A549 treated with CORT108297 at 1 μM for 4 hours (cell line): Measurements from ENCODE around the gene EPS15. TPM values are rescaled to one million over a fixed set of nuclear protein-coding genes. Genes with fewer than 3 reads are reported as not detected.

ENCODE experiments used
- total RNA-seq: library from RNA; stranded (reverse); fragments of 200-300 nt; extraction: Qiagen RNA extraction; gene quantifications from 5 replicates; pipeline ENCODE4 v1.2.3, GENCODE V29; 2022

EPS15 gene
- 8.6 to 15.5 TPM (median 11.7 TPM) in 5 replicates for total RNA-seq

DNA sequence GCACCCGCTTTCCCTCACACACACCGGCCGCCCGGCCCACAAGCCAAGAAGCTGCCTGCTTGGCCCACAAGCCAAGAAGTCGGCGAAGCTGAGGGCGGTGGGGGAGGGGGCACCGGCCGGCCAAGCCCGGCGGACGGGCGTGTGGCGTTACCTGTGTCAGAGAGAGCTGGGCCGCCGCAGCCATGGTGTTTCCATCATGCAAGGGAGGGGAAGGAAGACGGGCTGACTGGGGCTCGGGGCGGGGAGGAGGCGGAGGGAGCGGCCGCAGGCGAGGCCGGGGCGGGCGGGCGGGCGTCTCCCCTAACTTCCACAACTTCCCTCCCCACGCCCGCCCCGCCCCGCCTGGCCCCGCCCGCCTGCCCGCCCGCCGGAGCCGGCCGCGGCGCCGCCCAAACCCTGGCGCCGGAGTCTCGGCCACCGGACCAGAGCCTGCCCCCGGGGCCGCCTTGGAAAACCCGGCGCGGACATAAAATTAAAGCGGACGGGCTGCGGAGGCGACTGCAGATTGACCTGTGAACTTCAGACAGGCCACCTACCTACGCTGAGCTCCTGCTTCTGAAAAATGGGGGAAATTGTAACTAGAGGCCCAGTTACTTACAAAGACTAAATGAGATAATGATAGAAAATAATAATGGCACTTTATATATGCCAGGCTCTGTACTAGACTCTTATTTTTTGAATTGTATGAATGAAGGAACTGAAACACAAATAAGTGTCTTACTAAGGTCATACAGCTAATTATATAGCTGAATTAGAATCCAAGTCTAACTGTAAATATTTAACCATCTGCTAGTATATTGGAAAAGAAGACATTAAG, at the start of gene EPS15:
Gene EPS15 (minus strand): TSS at position 219 of the 817 bp plus-strand sequence. CDS start 35 bp downstream, at position 184.

DNA sequence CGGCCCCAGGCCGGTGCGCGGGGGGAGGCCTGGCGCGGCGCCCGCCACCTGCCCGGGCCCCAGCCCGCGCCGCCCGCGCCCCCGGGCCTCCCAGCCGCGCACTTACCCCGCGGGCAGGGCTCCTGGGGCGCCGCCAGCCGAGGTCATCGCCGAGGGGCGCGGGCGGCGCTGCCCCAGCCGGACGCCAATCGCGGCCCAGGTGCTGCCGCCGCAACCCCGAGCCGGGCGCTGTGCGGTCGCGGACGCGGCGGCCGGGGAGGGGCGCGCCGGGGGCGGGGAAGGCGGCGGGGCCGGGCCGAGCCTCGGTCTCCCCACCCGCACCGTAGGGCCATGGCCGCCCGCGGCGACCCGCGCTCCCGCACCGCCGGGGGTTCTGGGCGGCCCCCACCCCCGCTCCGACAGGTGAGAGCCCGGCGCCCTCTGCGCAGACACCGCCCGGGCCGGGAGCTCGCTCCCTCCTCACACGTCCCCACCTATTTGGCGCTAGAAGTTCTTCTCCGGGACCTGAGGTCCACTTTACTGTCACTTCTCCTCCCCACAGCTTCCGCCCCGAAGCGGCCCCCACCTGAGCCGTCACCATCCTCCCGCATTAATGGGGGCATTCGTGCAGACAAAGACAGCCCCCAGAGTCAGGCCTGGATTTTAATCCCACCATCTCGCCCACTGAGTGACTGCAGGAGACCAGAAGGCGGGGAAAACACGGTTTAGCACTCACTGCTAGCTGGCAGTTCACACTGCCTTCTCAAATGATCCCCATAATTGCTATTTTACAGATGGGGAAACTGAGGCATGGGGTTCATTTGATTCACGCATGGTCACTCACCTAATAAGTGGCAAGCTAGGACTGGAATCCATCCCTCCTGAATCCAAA, 188.5 kb downstream of the EPS15 start, which contains the start of gene TTC39A:
Gene TTC39A (minus strand): TSS at position 232 of the 871 bp plus-strand sequence. CDS start 85 bp downstream, at position 147.

Other genes with a start within 250 kb of the EPS15 start
- 0.96 to 2.2 TPM (median 1.1 TPM) in 5 replicates for gene TTC39A, start 188.7 kb downstream of the EPS15 start, total RNA-seq
- gene OSBPL9, start 97.8 kb upstream of the EPS15 start, total RNA-seq: 31.8 to 50.0 TPM (median 38.5 TPM) in 5 replicates